GM18907 (cell line): ENCODE data around the gene CNTNAP2.

Experiments
- ATAC-seq: cut with Tn5 transposase; IDR thresholded peaks from one replicate; pipeline ENCODE4 v1.9.1; 2021; ENCODE audit warnings: mild to moderate bottlenecking, moderate library complexity; ENCODE audit not compliant: unreplicated experiment

The CNTNAP2 gene

DNA sequence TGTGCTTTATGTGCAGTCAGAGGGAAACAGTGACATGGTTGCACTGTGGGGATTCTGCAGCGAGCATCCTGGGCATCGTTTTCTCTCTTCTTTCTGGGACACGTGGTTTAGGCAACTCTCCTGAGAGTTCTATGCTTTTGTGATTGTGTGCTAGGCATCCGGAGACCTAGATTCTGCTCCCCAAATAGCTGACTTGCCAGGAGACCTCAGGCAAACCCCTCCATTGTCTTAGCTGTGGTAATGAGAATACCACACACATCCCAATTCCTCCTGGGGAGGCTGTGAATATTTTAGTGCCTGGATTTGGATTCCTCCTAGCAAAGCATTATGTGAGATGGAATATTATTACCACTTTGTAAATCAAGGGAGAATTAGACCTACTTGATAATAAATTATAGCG lies 1862.0 kb downstream of the CNTNAP2 start:
- ATAC-seq: no peak

DNA sequence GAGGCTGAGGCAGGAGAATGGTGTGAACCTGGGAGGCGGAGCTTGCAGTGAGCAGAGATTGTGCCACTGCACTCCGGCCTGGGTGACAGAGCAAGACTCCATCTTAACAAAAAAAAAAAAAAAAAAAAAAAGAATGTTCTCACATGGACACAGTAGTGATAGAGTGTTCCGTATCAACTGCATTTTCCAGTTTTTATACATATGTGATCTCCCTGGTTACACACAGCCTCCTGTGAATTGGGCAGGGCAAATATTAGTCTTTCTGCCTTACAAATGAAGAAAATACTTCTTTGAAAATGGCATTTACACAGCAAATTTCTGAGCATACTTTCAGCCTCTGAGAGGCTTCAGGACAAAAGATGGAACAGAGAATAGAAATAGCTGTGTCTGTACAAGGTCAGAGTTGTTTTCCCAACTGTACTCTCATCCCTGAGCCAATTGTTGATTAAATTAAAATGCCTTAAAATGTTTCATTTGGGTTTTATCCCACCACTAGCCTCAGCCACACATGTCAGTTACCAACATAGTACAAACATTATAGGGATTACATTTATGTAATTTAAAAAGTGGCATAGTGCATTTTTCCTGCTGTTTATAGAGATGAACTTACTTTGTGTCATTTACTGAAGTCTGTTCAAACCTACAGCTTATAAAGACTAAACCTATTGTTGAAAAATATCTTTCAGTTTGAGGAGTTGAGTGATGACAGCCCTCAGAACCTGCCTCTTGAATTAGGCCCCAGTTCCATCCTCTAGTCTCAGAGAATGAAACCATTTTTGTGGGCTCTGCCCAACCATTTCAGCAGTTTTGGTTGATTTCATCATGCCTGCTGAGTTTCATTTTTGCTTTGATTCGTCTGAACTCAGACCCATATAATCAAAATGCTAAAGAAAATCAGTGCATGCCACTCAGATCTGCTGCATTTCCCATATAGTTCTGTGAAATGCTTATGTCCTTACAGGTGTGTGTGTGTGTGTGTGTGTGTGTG lies 1864.5 kb downstream of the CNTNAP2 start:
- peak; percentile 71 for ATAC-seq

DNA sequence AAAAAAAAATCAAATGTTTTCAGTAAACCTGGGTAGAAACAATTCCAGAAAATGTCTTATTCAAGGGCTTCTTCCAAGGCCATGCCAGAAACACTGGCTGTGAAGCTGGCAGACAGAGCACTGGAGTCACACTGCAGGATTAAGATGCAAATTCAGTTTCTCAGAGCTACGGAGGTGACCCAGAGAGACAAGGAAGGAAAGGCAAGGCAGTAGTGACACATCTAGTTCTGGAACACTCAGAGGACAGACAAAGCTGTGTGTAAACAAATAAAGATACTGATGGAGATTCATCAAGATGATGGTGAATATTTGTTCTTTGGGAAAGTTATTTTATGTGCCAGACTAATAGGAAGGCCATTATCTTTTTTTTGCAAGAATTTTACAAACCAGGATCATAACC lies 1865.7 kb downstream of the CNTNAP2 start:
- no peak for ATAC-seq

DNA sequence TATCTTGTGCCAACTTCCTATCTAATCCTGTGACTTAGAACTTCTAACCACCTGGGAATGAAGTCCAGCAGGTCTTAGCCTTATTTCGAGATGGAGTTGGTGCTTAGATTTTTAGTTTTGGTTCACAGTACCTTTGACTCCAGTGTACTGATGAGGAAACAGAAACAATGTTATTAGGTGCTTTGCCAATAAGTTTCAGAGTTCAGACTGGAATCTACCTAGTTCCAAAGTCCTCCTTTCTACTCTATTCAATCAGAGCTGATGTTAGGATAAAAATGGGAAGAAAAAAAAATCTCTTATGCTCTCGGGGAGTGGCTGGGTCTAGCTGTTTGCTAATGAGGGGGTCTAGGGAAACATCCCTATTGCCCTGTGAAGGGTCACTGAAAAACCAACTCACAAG lies 1867.7 kb downstream of the CNTNAP2 start:
- ATAC-seq: no peak

DNA sequence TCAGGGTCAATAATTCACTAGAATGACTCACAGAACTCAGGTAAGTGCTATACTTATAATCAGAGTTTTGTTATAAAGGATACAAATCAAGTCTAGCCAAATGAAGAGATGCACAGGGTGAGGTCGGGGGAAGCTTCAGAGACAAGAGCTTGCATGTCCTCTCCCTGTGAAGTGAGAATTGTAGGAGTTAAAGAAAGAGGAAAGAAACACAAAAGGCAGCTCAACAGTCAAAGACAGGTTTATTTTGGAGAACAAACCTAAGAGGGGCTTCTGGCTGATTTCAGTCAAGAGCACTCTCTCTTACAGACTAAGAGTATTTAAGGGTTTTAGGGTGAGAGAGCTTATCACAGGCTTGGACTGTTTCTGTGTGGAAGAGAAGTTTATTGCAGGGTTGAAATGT lies 1873.5 kb downstream of the CNTNAP2 start:
- no peak for ATAC-seq

DNA sequence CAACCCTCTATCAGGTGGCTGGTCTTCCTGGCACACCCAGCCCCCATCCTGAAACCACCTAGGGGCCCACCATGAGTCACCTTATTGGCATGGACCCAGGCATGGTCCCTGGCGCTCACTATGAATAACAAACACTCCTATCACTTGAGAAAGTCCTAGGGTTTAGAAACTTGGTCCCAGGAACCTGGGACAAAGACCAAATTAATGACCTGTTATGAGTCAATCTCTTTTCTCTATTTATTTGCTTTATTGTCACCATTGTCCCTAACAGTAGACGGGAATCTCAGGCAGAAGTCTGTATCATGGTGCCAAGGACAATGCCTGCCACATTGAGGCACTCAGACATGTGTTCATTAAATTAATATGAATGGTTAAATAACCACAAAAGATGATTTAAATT lies 1874.3 kb downstream of the CNTNAP2 start:
- no peak for ATAC-seq

DNA sequence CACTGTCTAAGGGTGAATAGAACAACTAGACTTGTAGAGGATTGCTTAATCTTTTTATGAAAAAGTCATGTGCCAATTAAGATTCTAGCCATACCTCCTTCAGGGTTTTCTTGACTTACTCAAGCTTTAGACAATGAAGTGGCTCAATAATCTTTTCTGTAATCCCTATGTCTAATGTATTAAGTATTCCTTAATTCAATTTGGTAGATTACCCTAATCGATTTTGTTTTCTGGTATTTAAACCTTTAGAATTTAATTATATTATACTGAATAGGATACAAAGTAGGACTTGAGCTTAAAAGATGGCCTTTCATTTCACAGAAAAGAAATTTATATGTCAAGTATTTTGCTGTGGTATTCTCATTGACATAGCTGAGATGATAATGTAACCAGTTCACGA lies 1876.1 kb downstream of the CNTNAP2 start:
- ATAC-seq: no peak

DNA sequence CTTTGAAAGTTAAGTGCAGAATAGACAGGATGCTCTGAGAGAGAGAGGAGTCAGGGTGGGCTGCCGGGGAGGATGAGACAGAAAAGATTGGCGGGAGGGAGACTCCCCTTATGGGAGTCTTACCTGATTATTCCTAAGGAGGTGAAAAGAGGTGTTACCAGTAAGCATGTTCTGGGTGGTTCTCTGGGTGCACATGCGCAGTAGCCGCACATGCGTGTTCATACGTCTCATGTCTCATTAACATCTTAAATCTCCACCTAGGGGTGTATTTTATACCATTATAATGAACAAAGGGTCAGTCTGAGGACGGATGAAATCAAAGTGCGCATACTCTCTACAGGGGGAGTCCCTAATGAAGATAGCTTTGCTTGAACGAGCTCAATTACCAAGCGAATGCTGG lies 1881.0 kb downstream of the CNTNAP2 start:
- no peak for ATAC-seq

DNA sequence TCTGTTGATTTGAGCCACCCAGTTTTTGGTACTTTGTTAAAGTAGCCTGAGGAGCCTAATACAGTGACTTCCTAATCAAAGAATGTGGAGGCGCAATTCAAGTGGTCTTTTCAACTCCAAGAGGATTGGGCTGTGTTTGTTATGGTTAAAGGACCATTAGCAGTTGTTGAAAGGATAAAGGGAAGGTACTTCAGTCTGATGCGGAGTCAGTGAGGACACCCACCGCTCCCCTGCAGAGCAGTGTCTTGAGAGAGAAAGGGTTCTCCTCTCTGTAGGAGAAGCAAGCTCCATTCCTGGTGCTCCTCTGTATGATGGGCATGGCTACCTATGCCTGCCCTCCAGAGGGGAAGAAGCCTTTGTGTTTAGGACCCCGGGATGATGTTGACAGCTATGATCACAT lies 1883.4 kb downstream of the CNTNAP2 start:
- no peak for ATAC-seq

DNA sequence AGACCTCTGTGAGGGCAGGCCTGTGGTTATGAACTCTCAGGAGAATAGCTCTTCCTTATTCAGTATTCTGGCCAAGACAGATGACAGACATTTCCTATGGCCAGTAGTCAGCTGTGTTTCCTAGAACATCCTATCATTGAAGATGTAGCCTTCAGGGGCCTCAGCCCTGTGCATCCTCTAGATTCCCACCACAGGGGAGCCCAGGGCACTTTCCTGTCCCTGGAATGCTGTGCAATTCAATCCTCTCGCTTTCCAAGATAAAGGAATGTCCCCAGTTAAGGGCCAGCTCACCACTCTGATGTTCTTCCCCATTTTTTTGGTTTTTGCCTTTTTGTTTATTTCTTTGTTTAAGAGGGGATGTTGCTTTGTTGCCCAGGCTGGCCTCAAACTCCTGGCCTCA lies 1895.2 kb downstream of the CNTNAP2 start:
- no peak for ATAC-seq

DNA sequence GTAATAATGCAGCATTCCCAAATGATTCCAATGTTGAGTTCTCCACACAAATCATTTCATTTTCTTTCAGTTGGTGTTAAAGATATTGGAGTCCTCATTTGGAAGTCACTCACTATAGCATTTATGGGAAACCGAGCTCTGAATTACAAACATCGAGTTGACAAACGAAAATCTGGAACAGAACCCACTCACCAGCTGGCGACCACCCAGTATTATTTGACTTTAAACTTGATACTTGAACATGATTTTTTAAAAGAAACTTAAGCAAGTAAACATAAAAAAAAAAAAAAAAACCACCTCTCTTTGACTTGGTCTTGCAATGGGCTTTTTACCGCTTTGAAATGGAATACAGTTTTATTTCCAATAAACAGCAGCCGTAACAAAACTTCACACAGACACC lies 1897.4 kb downstream of the CNTNAP2 start:
- ATAC-seq: no peak

DNA sequence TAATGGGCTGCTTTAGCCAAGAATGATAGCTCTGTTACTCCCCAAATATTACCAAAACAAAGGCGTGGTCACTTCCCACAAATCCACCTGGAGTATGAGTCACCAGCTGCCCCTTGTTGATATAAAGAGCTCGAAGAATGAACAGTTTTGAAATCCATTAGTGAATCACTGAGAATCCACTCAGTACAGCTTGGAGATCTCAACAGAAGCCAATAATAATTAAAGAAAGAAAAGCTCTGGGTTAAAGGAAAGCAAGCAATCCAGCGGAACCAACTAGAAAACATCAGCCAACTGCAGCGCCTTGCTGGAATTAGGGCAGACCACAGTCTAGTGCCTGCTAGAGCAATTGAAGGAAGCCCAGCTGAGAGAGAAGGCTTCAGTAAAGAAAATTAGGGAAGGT lies 1897.9 kb downstream of the CNTNAP2 start:
- ATAC-seq: no peak

DNA sequence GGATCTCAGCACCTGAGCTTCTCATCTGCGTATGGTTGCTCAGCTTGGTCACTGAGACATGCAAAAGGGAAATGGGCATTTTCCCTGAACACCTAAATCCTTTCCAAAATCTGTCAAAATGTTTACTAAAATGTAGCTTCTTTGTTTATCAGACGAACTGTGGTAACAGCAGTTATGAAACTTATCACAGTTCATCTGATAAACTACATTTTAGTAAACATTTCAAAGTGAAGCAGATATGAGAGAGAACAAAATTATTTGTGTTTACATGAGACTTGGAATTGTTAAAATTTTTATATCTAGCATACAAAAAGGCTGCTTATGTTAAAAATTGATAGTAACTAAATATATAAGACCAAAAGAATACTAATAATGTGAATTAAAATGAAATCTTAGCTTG lies 1900.5 kb downstream of the CNTNAP2 start:
- no peak for ATAC-seq

DNA sequence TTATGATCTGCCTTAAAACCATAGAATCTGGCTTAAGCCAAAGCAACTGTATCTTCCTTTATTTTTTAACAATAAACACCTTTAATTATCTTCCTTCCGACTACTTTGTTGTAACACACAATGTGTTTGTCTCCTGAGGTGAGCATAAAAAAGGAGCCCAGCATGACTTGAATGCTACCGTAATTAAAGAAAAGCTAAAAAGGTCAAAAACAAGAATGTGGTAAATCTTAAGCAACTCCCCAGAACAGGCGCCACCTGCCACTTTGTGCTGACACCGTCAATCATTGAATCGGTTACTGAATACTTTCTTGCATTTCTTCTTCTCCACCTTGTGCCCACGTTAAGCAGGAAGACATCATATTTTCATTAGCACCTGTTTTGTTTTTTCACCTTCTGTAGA lies 1904.1 kb downstream of the CNTNAP2 start:
- no peak for ATAC-seq

DNA sequence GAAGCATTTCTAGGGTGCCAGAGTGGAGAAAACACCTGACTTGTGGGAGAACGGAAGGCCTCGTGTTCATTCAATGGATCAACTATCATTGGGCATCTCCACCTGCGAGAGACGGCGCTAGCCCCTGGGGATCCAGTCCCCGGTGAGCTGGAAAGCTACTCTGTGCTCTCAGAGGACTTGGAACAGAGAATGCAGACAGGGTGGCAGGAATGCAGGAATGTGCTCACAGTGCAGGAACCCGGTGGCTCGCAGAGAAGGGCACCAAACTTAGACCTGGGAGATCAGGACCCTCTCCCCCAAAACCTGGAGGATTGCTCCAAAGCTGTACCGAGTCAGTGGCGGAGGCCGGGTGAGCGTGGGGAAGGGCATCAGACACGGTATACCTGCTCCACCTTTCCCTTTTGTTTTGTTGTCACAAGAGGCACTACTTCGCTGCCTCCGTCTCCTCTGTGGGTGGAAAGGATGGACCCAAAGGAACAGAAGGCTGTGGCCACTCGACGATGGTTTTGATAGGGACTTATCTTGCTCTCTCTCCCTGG lies 1905.0 kb downstream of the CNTNAP2 start:
- ATAC-seq: no peak

DNA sequence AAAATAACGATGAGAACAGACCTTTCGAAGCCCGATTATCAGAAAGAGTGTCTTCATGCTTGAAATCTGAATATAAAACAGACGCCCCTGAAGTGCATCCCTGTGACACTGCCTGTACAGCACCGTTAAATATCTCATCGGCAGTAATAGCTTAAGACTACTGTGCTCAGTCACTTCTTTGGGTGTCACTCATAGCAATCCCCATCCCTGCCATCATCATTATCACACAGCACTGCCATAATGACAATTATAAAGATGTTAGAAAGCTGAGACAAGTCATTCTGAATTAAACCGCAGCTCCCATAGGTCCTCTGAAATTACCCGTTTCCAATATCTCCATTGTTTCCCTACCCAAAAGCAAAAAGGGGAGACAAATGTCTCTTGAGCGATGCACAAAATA lies 1906.2 kb downstream of the CNTNAP2 start:
- no peak for ATAC-seq

DNA sequence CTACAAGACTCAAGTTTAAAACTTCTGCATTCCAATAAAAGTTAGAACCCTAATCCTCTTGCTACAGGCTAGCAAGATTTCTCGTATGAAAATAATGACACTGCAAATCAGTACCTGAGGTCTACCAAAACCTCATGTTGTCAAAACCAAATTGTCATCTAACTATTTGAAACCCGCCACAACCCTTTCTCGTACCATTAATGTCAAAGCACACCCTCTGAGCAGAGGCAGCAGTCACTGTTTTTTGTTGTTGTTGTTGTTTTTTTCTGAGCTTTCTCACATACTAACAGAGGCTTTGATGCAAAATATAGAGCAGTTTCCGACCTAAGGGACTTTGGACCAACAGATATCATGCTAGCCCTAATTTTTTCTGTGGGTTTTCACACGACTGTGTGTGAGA lies 1910.1 kb downstream of the CNTNAP2 start:
- no peak for ATAC-seq

DNA sequence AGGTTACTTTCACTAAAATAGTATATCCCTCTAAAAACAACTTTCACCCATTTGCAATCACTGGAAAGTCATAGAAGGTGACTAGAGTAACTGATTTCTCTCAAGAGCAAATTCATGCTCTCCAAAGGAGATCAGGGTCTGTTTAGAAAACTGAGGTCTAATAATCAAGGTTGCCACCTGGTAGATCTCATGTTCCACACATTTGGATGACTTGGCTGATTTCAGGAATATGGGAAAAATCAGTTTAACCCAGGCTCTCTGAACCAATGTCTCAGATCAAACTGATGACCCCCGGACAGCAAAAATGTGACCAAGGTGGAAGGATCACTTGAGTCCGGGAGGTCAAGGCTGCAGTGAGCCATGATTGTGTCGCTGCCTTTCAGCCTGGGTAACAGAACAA lies 1911.6 kb downstream of the CNTNAP2 start:
- ATAC-seq: no peak

DNA sequence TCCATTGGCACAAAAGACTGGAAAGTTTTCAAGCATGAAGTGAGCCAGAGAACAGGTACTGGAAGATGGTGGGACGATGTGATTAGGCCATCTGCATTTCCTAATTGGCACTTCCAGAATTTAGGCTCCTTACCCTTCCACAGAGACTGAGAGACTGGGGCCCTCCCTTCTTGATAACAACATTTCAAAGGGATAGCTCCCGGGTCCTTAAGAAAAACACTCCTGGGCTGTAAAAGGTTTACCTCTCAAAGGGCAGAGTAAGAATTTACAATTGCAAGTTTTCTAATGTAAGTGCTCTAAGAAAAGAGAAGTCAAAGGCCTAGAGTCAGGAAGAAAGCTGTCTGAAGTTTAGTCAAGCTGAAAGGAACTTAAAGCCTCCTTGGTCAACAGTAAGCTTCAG lies 1914.4 kb downstream of the CNTNAP2 start:
- ATAC-seq: no peak

DNA sequence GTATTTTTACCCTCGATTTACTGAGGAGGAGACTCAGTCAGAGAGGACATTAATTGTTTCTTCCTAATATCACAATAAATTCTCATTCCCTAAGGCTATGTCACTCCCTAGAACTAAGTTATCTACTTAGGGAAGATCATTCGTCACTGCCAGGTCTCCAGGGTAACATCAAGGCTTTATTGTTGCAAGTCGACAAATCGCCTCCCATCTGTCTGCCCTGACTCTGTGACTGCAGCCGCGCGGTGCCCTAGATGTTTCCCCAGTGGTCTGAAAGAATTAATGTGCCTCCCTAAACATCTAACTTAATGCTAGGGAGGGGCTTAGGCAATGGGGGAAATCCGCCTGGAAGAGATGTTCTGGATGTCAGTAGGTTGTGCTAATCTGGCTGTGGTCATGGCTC lies 1915.2 kb downstream of the CNTNAP2 start:
- ATAC-seq: no peak

DNA sequence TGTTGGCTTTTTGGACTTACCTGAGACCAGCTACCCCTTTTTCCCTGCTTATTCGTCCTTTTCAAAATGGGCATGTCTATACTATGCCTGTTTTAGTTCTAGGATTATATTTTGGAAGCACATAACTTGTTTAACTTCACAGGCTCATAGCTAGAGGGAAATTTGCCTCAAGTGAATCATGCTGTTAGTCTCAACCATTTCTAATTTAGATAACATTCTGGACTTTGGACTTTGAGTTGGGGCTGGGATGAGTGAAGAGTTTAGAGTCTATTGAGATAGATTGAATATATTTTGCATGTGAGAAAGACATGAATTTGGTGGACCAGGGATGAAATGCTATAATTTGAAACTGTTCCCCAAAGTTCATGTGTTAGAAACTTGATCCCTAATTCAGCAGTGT lies 1919.3 kb downstream of the CNTNAP2 start:
- no peak for ATAC-seq

DNA sequence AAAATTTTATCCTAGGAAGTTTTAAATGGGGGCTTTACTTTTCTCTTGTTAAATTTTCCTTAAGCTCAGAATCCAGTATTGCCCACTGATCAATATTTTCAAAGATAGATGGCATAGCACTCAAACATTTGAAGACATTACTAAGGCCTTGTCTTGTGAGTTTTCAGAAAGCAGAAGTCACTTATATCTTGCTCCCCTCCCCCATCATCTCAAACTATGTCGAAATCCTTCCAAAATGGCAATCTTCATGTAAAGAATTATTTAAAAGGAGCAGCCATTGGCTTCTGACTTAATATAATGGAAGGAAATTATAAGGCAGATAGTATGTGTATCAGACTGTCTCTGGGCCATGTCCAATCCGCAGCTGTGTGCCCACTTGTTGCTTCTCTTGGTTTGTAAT lies 1920.4 kb downstream of the CNTNAP2 start:
- ATAC-seq: no peak

DNA sequence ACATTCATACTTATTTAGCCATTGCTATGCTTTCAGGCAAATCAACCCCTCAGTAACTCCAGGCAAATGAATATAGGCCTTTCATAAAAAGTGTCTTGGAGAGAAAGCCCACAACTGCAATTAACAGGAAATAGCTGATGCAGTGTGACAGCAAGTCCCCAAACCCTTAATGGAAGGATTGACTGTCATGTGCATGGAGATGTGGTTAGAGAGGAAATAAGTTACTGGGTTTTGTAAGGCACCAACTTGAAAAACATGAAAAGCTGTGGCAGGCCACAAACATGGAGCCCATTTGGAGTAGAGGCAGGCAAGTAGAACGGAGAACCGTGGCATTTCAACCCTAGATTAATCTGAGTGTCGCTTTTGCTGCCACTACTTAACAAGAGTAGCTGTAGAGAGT lies 1924.6 kb downstream of the CNTNAP2 start:
- no peak for ATAC-seq
